Anterior cingulate cortex (tissue), 58 donors: ENCODE measurements around the gene PCDHGB6.
"Not testable (repeated sequence)": the region's sequence is repeated elsewhere in the genome, so short reads cannot be mapped to it uniquely, and the experiment has no call there.

Source experiments
- DNase-seq, 58 donors: peaks; one replicate each; lab custom pipeline; 2025; lab: John Stamatoyannopoulos, UW

PCDHGB6 gene

GRCh38 chr5:141407790-141408505 is at the start of gene PCDHGB6:
Gene PCDHGB6, plus strand, starts transcription at chr5:141408021. Its CDS starts 182 bp downstream, at chr5:141408203.
- DNase-seq, result not testable (repeated sequence)

GRCh38 chr5:141359790-141360426 is 47.9 kb upstream of the PCDHGB6 start, which contains the start of gene PCDHGB2:
Gene PCDHGB2, plus strand, starts transcription at chr5:141359994. Its CDS starts 142 bp downstream, at chr5:141360136.
- no peak for DNase-seq

- no peak for DNase-seq
Measured at GRCh38 chr5:141360685-141361084, 47.1 kb upstream of the PCDHGB6 start.

GRCh38 chr5:141362719-141363118 is 45.1 kb upstream of the PCDHGB6 start:
- DNase-seq, result no peak

- DNase-seq, result no peak
Measured at GRCh38 chr5:141363952-141364660, 43.7 kb upstream of the PCDHGB6 start, which contains the start of gene PCDHGA5. Gene PCDHGA5, plus strand, starts transcription at chr5:141364162. Its CDS starts 169 bp downstream, at chr5:141364331.

GRCh38 chr5:141366016-141366896 is 41.6 kb upstream of the PCDHGB6 start:
- no peak for DNase-seq

GRCh38 chr5:141369994-141370848 is 37.6 kb upstream of the PCDHGB6 start, which contains the start of gene PCDHGB3:
Gene PCDHGB3, plus strand, starts transcription at chr5:141370242. Its CDS starts 153 bp downstream, at chr5:141370395.
- DNase-seq, result no peak

GRCh38 chr5:141371572-141372475 is 36.0 kb upstream of the PCDHGB6 start:
- DNase-seq, result no peak

- no peak for DNase-seq
Measured at GRCh38 chr5:141373673-141374317, 34.0 kb upstream of the PCDHGB6 start, which contains the start of gene PCDHGA6. Gene PCDHGA6, plus strand, starts transcription at chr5:141373891. Its CDS starts 193 bp downstream, at chr5:141374084.

- no peak for DNase-seq
Measured at GRCh38 chr5:141374627-141375026, 33.2 kb upstream of the PCDHGB6 start.

- DNase-seq, result not testable (repeated sequence)
Measured at GRCh38 chr5:141375444-141376155, 32.2 kb upstream of the PCDHGB6 start.

- no peak for DNase-seq
Measured at GRCh38 chr5:141382469-141383294, 25.1 kb upstream of the PCDHGB6 start, which contains the start of gene PCDHGA7. Gene PCDHGA7, plus strand, starts transcription at chr5:141382742. Its CDS starts 158 bp downstream, at chr5:141382900.

- no peak for DNase-seq
Measured at GRCh38 chr5:141383345-141383744, 24.5 kb upstream of the PCDHGB6 start.

GRCh38 chr5:141384471-141385267 is 23.2 kb upstream of the PCDHGB6 start:
- DNase-seq, result no peak
